GM21515 (cell line): ENCODE results near the gene PTPN3.
A peak's percentile ranks its signal among the peaks of the same experiment; 100 is the strongest.
"Not testable (repeated sequence)": the region's sequence is repeated elsewhere in the genome, so short reads cannot be mapped to it uniquely, and the experiment has no call there.

Experiments
- ATAC-seq: cut with Tn5 transposase; IDR thresholded peaks from one replicate; pipeline ENCODE4 v1.9.1; 2021; ENCODE audit not compliant: unreplicated experiment

Gene PTPN3

GRCh38 chr9:109403116-109403515 is 95.0 kb downstream of the PTPN3 start:
- ATAC-seq = no peak

- ATAC-seq = no peak
Measured at GRCh38 chr9:109401990-109402318, 96.2 kb downstream of the PTPN3 start.

DNA sequence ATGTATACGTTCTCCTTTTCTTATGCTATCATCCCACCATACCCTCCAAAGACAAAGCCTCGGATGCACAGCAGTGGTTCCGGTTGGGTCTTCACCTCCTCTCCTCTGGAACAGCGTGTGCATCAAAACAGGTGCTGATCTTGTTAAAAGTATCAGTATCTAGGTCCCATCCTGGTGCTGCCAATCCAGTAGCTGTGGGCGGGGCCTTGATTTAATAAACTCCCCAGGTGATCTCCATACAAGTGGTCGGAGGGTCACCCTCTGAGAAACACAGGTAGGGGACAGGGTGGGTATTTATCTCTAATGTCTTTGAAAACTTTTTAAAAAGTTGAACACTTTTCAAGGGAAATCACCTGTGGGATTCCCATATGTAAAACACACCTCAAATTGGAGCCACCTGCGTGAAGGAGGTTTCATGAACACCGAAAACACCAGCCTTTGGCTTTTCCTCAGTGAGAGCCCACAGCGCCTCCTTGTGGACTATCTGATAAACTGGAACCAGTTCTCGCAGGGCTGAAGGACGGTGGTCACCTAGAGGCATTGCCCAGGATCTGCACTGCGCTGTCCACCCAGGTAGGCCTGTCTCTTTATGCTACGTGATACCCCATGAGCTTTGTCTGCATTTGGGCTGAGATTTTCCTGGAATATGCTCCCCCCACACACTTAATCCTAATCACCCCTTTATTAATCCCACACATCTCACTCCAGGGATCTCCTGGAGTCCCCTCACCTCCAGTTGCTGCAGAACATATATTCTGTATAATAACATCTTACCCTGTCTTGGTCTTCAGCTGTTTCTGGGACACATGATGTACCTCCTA is 96.7 kb downstream of the PTPN3 start:
- peak; percentile 32 for ATAC-seq

DNA sequence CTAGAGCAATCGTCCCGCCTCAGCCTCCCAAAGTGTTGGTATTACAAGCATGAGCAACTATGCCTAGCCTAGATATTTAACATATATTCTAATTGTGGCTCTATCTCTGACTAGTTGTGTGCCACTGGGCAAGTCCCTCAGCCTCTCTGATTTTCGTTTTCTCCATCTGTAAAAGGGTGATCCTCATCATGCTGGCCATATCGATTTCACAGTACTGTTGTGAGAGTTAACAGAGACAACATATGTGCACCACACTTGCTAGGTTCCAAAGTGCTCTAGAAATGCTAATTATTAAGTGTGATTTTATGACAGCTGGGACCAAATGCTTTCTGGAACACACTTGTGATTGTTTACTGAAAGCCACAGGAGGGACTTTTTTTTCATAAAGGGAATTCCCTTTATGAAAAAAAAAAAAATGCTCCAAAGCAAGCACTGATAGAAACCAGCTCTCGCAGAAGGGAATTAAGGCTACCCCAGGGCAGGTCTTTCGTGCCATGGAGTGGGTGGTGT is 98.8 kb downstream of the PTPN3 start:
- peak; percentile 64 for ATAC-seq

GRCh38 chr9:109391176-109391575 is 106.9 kb downstream of the PTPN3 start:
- ATAC-seq = no peak

GRCh38 chr9:109387856-109388255 is 110.3 kb downstream of the PTPN3 start:
- ATAC-seq = no peak

DNA sequence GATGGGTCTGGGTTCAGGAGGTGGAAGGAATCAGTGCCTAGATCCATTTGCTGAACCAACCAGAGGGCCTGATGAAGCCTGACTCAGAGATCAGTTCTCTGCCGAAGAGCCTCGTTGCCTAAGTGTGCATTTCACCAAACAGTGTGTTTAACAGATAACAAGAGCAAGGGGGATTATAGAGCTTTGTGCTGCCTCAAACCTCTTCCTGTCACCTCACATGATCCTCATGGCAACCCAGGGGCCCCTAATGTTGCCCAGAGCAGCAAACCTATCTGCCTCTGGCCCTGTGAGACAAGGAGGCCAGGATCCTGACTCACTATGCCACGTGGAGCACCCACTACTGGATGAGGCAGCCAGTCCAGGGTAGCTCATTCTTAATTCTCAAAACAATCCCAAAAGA is 110.9 kb downstream of the PTPN3 start:
- ATAC-seq = no peak

DNA sequence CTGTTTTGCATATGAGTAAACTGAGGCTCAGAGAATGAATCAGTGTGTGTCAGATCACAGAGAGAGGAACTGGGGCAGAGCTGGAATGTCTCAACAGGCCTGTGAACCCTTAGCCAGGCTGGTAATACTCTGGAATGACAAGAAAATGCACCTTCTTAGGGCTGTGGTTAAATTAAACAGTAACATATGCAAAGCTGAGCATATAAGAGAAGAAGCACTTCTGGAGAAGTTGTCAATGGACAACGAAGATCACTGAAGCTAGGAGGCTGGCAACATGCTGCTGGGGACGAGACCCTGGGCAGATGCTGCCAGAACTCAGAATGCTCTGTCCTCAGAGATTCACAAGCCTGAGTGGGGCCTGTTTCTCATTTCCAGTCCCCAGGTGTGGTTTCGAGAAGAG is 112.6 kb downstream of the PTPN3 start:
- ATAC-seq = no peak

DNA sequence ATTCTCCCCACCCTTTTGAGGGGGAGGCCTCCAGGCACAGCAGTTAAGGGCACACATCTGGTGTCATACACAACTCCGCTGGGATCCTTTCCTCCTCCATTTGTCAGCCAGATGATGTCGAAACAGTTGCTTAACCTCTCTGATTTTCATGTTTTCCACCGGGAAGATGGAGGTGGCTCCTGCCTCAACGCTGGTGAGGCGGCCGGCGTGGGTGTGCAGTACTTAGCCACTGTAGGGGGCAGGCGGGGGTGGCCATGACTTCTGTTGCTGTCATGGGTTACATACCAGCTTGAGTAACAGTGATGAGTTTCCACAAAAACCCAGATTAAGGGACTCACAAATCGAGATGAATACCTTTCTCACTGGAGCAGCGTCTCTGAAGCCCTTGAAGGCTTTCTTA is 114.2 kb downstream of the PTPN3 start:
- no peak for ATAC-seq

DNA sequence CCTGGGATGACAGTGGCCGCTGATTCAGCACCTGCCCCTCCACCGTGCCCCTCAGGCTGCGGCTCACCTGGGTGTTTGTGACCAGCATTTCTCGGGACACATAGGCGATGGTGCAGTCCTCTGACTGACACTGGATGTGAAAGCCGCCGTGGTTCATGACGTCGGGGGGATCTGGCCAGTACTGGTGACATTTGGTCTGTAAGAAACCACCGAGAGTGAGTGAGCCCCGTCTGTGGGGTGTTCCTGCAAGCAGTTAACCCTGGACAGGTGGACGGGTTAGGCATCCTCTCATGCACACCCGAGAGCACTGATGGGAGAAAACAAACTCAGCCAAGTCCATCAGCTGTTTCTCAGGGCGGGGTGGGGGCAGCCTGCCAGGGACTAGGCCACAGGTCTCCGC is 114.8 kb downstream of the PTPN3 start:
- ATAC-seq = no peak

DNA sequence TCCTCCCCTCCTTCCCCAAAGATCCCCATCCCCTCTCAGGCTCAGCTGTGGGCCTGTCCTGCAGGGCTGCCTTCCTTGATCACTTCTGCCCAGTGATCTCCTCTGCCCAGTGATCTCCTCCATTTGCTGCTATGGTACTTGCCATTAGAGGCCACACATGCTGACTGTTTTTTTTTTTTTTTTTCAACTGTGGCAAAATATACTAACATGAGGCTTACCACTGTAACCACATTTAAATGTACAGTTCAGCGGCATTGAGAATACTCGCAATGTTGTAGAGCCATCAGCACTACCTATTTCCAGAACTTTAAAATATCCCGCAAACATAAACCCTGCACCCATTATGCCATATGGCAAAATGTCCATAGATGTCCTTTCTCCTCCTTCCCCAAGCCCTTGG is 115.5 kb downstream of the PTPN3 start:
- no peak for ATAC-seq

DNA sequence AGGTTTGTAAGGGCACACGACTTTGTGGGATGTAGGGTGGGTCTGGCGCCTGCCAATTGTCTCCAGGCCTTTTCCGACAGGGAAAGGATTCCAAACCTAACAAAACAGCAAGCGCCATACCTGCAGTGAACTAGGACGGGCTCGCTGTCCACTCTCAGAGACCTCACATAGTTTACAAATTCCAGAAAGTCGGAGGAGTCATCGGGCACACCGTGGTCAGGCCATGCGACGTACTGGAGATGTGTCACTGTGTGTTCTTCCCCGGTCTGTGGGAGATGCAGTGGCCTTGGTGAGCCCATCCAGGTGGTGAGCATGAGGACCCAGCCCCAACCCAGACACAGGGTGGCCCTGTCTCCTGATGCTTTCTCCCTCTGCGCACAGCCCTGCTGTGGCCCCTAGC is 115.9 kb downstream of the PTPN3 start:
- ATAC-seq = no peak

- ATAC-seq = peak; percentile 49
Measured at GRCh38 chr9:109381011-109381729, 116.9 kb downstream of the PTPN3 start.

DNA sequence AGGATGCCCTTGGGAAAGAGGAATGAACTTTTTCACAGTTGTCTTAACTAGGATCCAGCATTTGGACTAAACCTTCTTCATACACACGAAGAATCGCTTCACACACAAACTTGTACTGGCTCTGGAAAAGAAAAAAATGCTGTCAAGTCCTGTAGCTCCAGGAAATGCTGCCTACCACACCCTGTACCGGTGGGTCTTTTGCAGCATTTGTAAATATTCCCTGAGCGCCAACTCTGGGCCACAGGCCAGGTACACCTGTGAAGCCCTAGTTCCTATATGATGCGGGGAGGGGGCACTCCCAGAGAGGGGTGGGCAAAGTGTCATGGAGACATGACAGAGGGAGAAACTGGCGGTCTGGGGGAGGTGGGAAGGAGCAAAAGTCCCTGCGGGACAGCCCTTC is 118.6 kb downstream of the PTPN3 start:
- ATAC-seq = no peak

GRCh38 chr9:109378316-109378715 is 119.8 kb downstream of the PTPN3 start:
- no peak for ATAC-seq

GRCh38 chr9:109372246-109372645 is 125.9 kb downstream of the PTPN3 start:
- ATAC-seq = no peak

DNA sequence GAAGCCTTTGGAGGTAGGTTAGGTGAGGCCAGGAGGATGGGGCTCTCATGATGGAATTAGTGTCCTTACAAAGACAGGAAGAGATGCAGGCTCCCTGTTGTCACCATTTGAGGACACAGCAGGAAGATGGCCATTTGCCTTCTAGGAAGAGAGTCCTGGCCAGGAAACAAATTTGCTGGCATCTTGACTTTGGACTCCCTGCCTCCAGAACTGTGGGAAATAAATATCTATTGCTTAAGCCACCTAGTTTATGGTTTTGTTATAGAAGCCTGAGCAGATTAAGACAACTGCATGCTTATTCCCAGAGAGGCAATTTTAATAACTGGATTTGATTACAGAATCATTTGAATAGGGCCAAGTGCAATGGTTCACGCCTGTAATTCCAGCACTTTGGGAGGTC is 126.7 kb downstream of the PTPN3 start:
- ATAC-seq = no peak

- peak; percentile 92 for ATAC-seq
Measured at GRCh38 chr9:109369285-109369684, 128.8 kb downstream of the PTPN3 start.

- no peak for ATAC-seq
Measured at GRCh38 chr9:109360771-109361170, 137.3 kb downstream of the PTPN3 start.

- not testable (repeated sequence) for ATAC-seq
Measured at GRCh38 chr9:109358968-109359603, 139.0 kb downstream of the PTPN3 start.

DNA sequence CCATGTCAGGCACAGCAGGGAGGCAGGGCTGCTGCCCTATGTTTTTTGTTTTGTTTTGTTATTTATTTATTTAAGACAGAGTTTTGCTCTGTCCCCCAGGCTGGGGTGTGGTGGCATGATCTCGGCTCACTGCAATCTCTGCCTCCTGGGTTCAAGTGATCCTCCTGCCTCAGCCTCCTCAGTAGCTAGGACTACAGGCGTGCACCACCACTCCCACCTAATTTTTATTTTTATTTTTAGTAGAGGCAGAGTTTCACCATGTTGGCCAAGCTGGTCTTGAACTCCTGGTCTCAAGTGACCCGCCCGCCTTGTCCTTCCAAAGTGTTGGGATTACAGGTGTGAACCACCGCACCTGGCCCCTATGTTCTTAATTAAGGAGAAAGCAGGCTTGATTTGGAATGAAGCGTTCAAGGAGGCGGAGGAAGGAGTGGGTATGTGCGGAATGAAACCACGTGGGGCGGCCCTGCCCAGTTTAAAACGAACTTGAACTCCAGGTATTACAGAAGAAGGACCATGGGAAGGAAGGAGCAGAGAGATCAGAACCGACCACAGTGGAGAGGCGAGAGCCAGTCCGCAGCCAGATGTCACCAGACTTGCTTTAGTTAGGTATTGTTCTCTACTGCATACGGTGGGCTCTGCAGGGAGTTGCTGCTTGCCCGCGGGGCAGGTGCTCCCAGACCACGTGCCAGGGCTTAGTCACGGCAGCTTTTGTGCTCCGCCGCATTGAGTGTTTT is 142.4 kb downstream of the PTPN3 start:
- ATAC-seq = no peak
